GM10248 (cell line): ENCODE measurements around the gene RASAL1.
A peak's percentile ranks its signal among the peaks of the same experiment; 100 is the strongest.

Experiments used
- CTCF ChIA-PET: fragments of 300-600 bp; sonication (Branson Sonifier 250); formaldehyde crosslinking; extraction: SDS; loops from one replicate; lab custom pipeline; 2021; ENCODE audit warnings: antibody characterized with exemption; lab: Yijun Ruan, JAX
- POLR2A ChIA-PET: fragments of 350-650 bp; sonication (Branson Sonifier 250); formaldehyde crosslinking; extraction: SDS; loops from one replicate; lab custom pipeline; 2020; ENCODE audit warnings: antibody characterized with exemption; lab: Yijun Ruan, JAX
- DNase-seq: peaks from one replicate; pipeline ENCODE4 v3.0.0; 2012; ENCODE audit errors: extremely low spot score
- TF ChIP-seq, protein P1 (sequence below): IDR thresholded peaks from 2 replicates; pipeline ENCODE4 v1.5.1; 2012; ENCODE audit warnings: mild to moderate bottlenecking, low read depth; ENCODE audit errors: extremely low read depth, missing control alignments, control extremely low read depth

Gene RASAL1

DNA sequence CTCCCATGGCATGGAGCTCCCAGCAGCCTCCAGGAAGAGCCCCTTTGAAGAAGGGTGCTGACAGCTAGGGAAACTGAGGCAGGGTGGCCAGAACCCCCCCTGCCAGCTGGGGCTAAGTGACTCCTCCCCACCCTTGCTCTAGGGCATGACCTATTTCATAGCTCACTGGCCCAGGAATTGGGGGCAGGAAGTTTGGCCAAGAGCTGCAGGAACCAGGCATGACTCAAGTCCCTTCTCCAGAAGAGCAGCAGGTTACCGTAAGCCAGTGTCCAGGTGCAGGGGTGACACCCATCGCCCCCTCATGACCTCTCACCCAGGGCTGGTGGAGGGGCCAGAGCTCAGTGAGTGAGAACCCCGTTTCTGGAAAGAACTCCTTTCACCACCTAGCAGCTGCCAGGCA, 1.9 kb downstream of the RASAL1 start:
- no peak for DNase-seq
- TF ChIP-seq, protein P1, sequence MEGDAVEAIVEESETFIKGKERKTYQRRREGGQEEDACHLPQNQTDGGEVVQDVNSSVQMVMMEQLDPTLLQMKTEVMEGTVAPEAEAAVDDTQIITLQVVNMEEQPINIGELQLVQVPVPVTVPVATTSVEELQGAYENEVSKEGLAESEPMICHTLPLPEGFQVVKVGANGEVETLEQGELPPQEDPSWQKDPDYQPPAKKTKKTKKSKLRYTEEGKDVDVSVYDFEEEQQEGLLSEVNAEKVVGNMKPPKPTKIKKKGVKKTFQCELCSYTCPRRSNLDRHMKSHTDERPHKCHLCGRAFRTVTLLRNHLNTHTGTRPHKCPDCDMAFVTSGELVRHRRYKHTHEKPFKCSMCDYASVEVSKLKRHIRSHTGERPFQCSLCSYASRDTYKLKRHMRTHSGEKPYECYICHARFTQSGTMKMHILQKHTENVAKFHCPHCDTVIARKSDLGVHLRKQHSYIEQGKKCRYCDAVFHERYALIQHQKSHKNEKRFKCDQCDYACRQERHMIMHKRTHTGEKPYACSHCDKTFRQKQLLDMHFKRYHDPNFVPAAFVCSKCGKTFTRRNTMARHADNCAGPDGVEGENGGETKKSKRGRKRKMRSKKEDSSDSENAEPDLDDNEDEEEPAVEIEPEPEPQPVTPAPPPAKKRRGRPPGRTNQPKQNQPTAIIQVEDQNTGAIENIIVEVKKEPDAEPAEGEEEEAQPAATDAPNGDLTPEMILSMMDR, result no peak
- ChIA-PET CTCF (interaction anchor here (0.9 to 6.0 kb wide), 11 partner anchors 9 to 103 kb away, joined by 3 to 41 read pairs (median 3); partner anchors contain the start of gene CFAP73), POLR2A (no interaction called here)

- DNase-seq, result no peak
- CTCF ChIA-PET, result interaction anchor here (1.1 to 6.0 kb wide), 8 partner anchors 10 to 60 kb away, joined by 3 to 41 read pairs (median 4); partner anchors contain the start of gene CFAP73
- TF ChIP-seq, protein P1, result no peak
- POLR2A ChIA-PET, result no interaction called here
Measured at GRCh38 chr12:113133036-113133435, 2.5 kb downstream of the RASAL1 start.

DNA sequence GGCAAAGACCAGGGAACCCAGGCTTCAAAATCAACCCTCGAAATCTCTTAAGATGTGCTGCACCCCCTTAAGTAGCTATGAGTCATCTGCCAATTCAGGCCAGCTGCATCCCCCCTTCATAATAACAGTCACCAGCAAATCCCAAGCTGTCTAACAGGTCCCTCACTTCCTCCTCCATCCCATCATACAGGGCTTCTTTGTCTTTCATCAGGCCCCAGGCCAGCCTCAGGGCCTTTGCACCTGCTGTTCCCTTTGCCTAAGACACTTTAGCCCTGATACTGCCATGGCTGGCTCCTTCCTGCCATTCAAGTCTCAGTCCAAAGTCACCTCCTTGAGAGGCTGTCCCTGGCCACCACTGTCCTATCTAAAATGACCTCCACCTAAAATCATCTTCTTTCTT, 4.0 kb downstream of the RASAL1 start:
- no peak for DNase-seq
- ChIA-PET CTCF (interaction anchor here (0.8 to 6.0 kb wide), 8 partner anchors 21 to 138 kb away, joined by 3 to 41 read pairs (median 4); partner anchors contain the start of gene CFAP73), POLR2A (interaction anchor here (1.1 kb wide), 1 partner anchor 17 kb away, joined by 4 read pairs; no protein-coding TSS in a partner anchor)
- TF ChIP-seq, protein P1, result no peak

DNA sequence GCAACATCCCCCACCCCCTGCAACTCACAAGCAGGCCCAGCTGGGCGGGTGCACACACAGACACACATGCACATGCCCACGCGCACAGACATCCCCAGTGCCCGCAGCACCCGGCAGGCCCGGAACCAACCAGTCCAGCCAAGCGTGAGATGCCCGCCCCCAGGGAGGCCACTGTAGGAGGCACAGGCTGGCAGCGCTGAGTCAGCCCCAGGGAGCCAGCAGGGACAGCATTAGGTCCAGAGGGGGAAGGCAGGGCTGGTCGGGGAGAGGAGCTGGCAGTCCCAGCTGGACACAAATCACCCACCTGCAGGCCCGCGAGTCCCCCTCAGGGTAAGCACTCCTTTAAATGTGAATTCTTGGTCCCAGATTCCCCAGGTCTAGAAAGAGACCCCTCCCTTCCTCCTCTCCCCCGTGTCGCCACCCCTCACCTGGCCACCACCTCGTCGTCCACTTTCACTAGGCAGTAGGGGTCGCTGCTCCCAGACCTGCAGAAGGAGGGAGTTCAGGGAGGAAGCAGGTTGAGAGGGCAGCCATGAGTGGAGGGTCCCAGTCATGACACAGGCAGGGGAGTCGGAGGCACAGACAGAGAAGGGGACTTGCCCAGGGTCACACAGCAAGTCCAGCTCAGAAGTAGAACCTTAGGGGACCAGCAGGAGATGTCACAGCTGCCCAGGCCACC, 5.0 kb downstream of the RASAL1 start:
- ChIA-PET POLR2A (interaction anchor here (1.1 kb wide), 1 partner anchor 16 kb away, joined by 4 read pairs; no protein-coding TSS in a partner anchor), CTCF (interaction anchor here (1.0 to 6.0 kb wide), 7 partner anchors 10 to 137 kb away, joined by 3 to 41 read pairs (median 4); partner anchors contain the start of gene CFAP73)
- no peak for DNase-seq
- TF ChIP-seq, protein P1, result peak; percentile 36

GRCh38 chr12:113129664-113130456, 5.7 kb downstream of the RASAL1 start:
- POLR2A ChIA-PET, result no interaction called here
- TF ChIP-seq, protein P1, result no peak
- DNase-seq, result no peak
- CTCF ChIA-PET, result interaction anchor here (0.9 to 6.0 kb wide), 7 partner anchors 9 to 83 kb away, joined by 3 to 41 read pairs (median 4); partner anchors contain the start of gene CFAP73
